Esophagus squamous epithelium (tissue), 4 donors: ENCODE measurements around the gene GTF2F1.

Experiments
- POLR2A ChIP-seq, 4 donors: fragments of 450-650 bp; IDR thresholded peaks; one replicate each; pipeline ENCODE4 v1.6.1; 2017; ENCODE audit warnings: antibody characterized with exemption in 4 of 4, mild to moderate bottlenecking in 4 of 4, moderate library complexity in 3 of 4
- TF ChIP-seq, protein P1 (sequence below), 6 experiments: fragments of 450-650 bp in 4 of 6; fragments of 200-600 bp in 2 of 6; sonication (generic) in 2 of 6; IDR thresholded peaks; one replicate each; pipeline ENCODE4 v1.5.1; 2016 to 2019; ENCODE audit warnings: antibody characterized with exemption in 6 of 6, mild to moderate bottlenecking in 4 of 6, moderate library complexity in 4 of 6

DNA sequence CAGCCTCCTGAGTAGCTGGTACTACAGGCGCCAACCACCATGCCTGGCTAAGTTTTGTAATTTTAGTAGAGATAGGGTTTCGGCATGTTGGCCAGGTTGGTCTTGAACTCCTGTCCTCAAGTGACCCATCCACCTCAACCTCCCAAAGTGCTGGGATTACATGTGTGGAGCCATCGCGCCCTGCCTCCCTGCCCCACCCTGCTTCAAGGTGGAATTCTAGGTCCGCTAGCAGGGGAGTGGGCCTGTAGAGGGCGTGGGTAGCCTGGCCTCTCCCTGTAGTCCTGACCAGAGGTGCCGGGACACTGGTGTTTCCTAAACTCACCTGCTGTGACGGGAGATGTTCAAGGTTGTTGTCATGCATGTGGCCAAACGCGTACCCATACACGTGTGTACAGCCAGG is 40.2 kb upstream of the GTF2F1 start:
- TF ChIP-seq, protein P1, sequence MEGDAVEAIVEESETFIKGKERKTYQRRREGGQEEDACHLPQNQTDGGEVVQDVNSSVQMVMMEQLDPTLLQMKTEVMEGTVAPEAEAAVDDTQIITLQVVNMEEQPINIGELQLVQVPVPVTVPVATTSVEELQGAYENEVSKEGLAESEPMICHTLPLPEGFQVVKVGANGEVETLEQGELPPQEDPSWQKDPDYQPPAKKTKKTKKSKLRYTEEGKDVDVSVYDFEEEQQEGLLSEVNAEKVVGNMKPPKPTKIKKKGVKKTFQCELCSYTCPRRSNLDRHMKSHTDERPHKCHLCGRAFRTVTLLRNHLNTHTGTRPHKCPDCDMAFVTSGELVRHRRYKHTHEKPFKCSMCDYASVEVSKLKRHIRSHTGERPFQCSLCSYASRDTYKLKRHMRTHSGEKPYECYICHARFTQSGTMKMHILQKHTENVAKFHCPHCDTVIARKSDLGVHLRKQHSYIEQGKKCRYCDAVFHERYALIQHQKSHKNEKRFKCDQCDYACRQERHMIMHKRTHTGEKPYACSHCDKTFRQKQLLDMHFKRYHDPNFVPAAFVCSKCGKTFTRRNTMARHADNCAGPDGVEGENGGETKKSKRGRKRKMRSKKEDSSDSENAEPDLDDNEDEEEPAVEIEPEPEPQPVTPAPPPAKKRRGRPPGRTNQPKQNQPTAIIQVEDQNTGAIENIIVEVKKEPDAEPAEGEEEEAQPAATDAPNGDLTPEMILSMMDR (IDR thresholded peaks at IDR 0.05): no peak
- TF ChIP-seq POLR2A (IDR thresholded peaks at IDR 0.05): no peak
